Raji (cell line): ENCODE measurements around the gene IER2.

ENCODE experiments used
- POLR2A ChIP-seq: IDR thresholded peaks from 2 replicates; pipeline ENCODE4 v1.6.1; 2011; ENCODE audit warnings: low read depth, low read length, control low read depth; ENCODE audit not compliant: insufficient read depth

IER2 gene

GRCh38 chr19:13129384-13129783 lies 20.8 kb upstream of the IER2 start:
- TF ChIP-seq POLR2A = no peak

DNA sequence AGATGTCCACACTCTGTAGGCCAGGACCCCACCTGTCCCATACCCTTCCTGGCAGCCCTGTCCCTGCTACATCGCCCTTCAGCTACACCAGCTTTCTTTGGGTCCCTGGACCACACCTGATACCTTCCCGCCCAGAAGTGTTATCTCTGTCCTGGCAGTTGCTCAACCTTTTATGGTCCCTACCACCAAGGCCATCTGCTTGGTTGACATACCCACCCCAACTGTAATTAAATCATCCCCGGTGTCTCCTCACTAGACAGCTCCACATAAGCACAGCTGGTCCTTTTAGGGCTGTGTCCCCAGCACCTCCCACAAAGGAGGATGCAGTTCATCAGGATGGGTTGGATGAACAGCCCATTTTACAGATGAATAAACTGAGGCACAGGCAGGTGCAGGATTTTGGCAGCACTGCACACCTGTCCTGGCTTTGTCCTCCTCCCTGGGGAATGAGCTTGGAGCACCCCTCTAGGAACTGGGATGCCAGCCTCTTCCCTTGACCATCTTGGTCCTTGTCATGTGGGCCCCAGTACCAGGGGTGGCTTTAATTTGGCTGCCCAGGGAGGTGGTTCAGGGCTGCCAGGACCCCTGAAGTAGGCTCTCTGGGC lies 19.2 kb upstream of the IER2 start:
- no peak for TF ChIP-seq POLR2A

DNA sequence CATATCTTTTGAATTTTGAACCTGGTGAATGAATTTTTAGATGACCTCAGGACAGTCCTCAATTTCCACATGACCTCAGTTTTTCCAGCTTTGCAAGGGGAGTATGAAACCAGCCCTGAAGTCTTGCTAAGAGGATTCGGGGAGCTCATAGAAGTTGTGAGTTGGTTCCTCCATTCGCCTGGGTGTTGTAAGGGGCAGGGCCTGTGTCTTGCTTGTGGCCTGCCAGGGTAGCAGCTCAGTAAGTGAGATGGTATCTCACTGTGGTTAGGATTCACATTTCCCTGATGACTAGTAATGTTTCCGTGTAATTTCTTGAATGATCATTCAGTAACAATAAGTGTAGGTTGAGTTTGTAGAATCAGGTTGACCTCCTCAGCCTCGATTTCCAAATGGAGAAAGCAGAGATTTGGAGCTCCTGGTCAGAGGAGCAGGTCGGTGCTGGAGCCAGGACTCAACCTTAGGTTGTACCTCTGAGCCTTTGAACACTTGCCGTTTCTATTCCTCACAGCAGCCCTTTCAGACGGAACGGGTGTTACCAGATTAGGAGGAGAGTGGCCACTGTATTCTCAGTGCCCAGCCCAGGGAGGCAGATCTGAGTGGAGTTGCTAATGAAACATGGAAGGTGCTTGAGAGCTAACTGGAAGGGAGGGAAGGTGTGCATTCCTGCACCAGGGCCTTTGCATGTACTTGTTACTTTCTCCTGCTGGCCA lies 17.6 kb upstream of the IER2 start:
- no peak for TF ChIP-seq POLR2A

- no peak for TF ChIP-seq POLR2A
These were observed 16.9 kb upstream of the IER2 start for GRCh38 chr19:13133241-13133870.

- TF ChIP-seq POLR2A = no peak
These were observed 15.6 kb upstream of the IER2 start for GRCh38 chr19:13134626-13135025.

DNA sequence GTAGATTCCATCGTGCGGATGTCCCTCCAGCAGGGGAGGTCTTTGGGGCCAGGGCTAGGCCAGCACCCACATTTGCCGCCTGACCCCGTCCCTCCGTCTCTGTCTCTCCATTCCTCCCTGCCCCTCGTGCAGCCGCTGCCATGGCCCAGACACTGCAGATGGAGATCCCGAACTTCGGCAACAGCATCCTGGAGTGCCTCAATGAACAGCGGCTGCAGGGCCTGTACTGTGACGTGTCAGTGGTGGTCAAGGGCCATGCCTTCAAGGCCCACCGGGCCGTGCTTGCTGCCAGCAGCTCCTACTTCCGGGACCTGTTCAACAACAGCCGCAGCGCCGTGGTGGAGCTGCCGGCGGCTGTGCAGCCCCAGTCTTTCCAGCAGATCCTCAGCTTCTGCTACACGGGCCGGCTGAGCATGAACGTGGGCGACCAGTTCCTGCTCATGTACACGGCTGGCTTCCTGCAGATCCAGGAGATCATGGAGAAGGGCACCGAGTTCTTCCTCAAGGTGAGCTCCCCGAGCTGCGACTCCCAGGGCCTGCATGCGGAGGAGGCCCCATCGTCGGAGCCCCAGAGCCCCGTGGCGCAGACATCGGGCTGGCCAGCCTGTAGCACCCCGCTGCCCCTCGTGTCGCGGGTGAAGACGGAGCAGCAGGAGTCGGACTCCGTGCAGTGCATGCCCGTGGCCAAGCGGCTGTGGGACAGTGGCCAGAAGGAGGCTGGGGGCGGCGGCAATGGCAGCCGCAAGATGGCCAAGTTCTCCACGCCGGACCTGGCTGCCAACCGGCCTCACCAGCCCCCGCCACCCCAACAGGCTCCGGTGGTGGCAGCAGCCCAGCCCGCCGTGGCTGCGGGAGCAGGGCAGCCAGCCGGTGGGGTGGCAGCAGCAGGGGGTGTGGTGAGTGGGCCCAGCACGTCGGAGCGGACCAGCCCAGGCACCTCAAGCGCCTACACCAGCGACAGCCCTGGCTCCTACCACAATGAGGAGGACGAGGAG lies 14.8 kb upstream of the IER2 start:
- no peak for TF ChIP-seq POLR2A

DNA sequence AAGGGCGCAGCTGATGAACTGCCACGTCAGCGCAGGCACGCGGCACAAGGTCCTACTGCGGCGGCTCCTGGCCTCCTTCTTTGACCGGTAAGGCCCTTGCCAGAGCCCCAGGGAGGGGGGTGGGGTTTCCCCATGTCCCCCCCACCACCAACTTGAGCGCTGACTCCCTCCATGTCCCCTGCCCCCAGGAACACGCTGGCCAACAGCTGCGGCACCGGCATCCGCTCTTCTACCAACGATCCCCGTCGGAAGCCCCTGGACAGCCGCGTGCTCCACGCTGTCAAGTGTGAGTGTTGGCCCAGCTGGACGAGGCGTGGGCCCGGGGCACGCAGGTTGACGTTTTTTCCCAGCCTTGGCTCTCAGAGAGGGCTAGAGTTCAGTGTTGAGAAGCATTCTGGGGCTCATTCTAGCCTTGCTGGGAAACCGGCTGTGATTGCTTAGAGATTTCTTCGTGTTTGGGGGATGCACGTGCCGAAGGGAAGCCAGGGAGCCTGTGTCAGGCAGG lies 12.9 kb upstream of the IER2 start:
- no peak for TF ChIP-seq POLR2A

GRCh38 chr19:13138171-13138915 lies 11.9 kb upstream of the IER2 start:
- TF ChIP-seq POLR2A = no peak

GRCh38 chr19:13138916-13139198 lies 11.4 kb upstream of the IER2 start:
- no peak for TF ChIP-seq POLR2A

DNA sequence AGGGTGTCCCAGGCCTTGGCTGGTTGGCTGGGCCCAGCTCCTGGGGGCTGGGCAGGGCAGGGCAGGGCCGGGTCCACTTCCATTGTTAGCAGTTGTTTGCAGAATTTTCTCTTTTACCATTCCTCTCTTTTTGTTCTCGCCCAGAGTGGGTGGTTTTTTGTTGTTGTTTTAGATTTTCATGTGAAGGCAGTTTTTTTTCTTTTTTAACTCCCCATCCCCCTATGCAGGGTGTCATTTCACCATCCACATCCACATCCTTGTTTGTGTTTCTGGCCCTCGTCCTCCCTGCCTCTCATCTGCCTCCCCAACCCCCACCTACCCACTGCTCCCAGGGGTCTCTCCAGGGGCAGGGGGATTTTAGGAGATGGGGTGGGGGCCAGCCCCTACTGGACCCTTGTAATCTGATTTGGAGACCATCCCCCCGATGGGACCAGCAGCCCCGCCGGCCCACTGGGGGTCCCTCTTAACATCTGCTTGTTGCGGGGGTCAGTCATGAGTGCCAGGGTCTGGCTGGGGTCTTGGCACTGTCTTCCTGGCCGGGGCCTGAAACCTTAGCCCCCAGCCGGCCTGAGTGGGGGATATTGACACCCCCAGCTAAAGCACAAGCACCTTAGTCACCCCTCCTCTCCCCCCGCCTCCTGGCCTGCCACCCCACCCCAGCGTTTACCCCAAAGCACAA lies 10.4 kb upstream of the IER2 start:
- no peak for TF ChIP-seq POLR2A

GRCh38 chr19:13146763-13147563 lies 3.2 kb upstream of the IER2 start:
- no peak for TF ChIP-seq POLR2A

GRCh38 chr19:13149628-13150186 lies 504 bp upstream of the IER2 start:
- no peak for TF ChIP-seq POLR2A
